Measurements from ENCODE around the gene LRRC8C.

LRRC8C gene

DNA sequence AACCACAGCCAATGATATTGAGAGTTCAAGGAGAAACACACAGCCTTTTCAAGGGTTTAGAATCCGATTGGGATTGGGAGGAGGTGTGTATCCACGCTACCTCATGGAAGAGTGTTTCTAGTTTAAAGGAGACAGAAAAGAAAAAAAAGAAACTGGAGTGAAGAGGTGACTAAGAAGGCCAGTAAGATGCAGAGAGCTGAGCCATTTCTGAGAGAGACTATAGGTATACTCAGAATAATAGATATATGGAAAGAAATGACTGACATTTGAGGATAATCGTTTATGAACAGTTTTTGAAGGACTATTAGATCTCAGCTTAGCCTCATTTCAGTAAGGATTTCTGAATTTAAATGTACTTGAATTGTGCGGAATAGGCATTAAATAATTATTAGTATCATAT, 42.8 kb downstream of the LRRC8C start:
- peaks cover 58% of the 10 kb centered on the region for H3K79me2 ChIP-seq (ENCODE audit: insufficient read depth, low read length)
- H2AFZ ChIP-seq (ENCODE audit: low read length) = no peak overlapping the region
- no peaks in the 10 kb centered on the region for H3F3A ChIP-seq (ENCODE audit: low read depth)
- H3K27me3 ChIP-seq (ENCODE audit: insufficient read depth, low read length, poor library complexity, severe bottlenecking) = no peaks in the 10 kb centered on the region
- no peak overlapping the region for H3K9ac ChIP-seq (ENCODE audit: low read depth, low read length, poor library complexity, severe bottlenecking)
- no peaks in the 10 kb centered on the region for H3K9me2 ChIP-seq (replicated peaks; ENCODE audit: low read depth, low read length)
- H3K4me3 ChIP-seq (ENCODE audit: low read length, poor library complexity, severe bottlenecking) = no peak overlapping the region
- peaks cover 20% of the 10 kb centered on the region for H3K4me1 ChIP-seq (ENCODE audit: insufficient read depth, low read length, poor library complexity, severe bottlenecking)
- no peaks in the 10 kb centered on the region for H3K36me3 ChIP-seq (ENCODE audit: insufficient read depth, low read length)
- TF ChIP-seq, protein P1, sequence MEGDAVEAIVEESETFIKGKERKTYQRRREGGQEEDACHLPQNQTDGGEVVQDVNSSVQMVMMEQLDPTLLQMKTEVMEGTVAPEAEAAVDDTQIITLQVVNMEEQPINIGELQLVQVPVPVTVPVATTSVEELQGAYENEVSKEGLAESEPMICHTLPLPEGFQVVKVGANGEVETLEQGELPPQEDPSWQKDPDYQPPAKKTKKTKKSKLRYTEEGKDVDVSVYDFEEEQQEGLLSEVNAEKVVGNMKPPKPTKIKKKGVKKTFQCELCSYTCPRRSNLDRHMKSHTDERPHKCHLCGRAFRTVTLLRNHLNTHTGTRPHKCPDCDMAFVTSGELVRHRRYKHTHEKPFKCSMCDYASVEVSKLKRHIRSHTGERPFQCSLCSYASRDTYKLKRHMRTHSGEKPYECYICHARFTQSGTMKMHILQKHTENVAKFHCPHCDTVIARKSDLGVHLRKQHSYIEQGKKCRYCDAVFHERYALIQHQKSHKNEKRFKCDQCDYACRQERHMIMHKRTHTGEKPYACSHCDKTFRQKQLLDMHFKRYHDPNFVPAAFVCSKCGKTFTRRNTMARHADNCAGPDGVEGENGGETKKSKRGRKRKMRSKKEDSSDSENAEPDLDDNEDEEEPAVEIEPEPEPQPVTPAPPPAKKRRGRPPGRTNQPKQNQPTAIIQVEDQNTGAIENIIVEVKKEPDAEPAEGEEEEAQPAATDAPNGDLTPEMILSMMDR (conservative IDR thresholded peaks at IDR 0.05; ENCODE audit: low read length) = no peak
- TF ChIP-seq EZH2phosphoT487 (IDR thresholded peaks at IDR 0.05; ENCODE audit: borderline replicate concordance) = no peak
- H3K4me2 ChIP-seq (ENCODE audit: low read depth, low read length, poor library complexity, severe bottlenecking) = no peak overlapping the region
- H3K9me3 ChIP-seq (ENCODE audit: insufficient read depth, low read depth, low read length) = no peaks in the 10 kb centered on the region
- no peaks in the 10 kb centered on the region for H4K20me1 ChIP-seq (ENCODE audit: insufficient read depth, low read length, poor library complexity, severe bottlenecking)

DNA sequence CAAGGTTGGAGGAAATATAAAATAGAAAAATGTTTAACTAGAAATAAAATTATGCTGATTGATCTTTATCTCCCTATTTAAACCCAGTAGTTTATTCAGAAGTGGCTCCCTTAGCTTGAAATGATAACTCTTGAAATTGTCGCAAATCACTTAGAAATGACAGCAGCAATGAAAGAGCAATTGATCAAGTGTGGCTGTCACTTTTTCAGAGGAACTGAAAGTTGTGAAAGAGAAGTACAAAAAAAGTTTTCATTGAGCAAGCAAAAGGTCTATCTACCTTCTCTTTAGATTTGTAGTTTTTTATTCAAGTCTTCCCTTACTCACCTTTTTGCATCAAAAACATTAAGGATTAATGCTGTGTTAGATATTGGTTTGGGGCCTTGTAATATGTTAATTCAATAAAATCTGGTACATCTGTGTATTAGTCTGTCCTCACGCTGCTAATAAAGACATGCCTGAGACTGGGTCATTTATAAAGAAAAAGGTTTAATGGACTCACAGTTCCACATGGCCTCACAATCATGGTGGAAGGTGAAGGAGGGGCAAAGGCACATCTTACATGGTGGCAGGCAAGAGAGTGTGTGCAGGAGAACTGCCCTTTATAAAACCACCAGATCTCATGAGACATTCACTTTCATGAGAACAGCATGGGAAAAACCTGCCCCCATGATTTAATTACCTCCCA, 48.3 kb downstream of the LRRC8C start:
- Histone ChIP-seq H3K9me2 (replicated peaks; ENCODE audit: low read depth, low read length) (no peaks in the 10 kb centered on the region), H3F3A (ENCODE audit: low read depth) (no peaks in the 10 kb centered on the region), H3K79me2 (ENCODE audit: insufficient read depth, low read length) (peaks cover 34% of the 10 kb centered on the region), H3K4me2 (ENCODE audit: low read depth, low read length, poor library complexity, severe bottlenecking) (no peak overlapping the region), H3K36me3 (ENCODE audit: insufficient read depth, low read length) (peaks cover 3% of the 10 kb centered on the region; the same call in 1 of the 2 replicates), H3K27me3 (ENCODE audit: insufficient read depth, low read length, poor library complexity, severe bottlenecking) (no peaks in the 10 kb centered on the region), H3K4me3 (ENCODE audit: low read length, poor library complexity, severe bottlenecking) (no peak overlapping the region), H3K9me3 (ENCODE audit: insufficient read depth, low read depth, low read length) (no peaks in the 10 kb centered on the region; the same call in 1 of the 2 replicates), H2AFZ (ENCODE audit: low read length) (no peak overlapping the region), H3K9ac (ENCODE audit: low read depth, low read length, poor library complexity, severe bottlenecking) (no peak overlapping the region), H4K20me1 (ENCODE audit: insufficient read depth, low read length, poor library complexity, severe bottlenecking) (no peaks in the 10 kb centered on the region), H3K4me1 (ENCODE audit: insufficient read depth, low read length, poor library complexity, severe bottlenecking) (peaks cover 10% of the 10 kb centered on the region)
- TF ChIP-seq, protein P1 (conservative IDR thresholded peaks at IDR 0.05; ENCODE audit: low read length) = no peak
- TF ChIP-seq EZH2phosphoT487 (IDR thresholded peaks at IDR 0.05; ENCODE audit: borderline replicate concordance) = no peak

DNA sequence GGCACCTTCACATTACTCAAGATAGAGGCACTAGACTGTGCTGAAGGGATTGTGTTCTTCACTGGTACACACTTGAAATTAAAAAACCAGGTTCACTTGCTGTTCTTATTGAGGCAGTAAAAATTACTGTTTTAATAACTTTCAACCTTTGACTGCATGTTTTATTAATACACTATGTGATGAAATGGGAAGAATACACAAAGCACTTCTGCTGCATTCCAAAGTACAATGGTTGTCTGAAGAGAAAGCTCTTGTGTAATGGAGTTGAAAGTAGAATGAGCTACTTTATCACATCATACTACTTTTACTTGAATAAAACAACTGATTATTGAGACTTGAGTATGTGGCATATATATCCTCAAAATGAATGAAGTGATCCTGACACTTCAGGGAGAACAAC, 49.7 kb downstream of the LRRC8C start:
- no peak for TF ChIP-seq EZH2phosphoT487 (IDR thresholded peaks at IDR 0.05; ENCODE audit: borderline replicate concordance)
- TF ChIP-seq, protein P1 (conservative IDR thresholded peaks at IDR 0.05; ENCODE audit: low read length) = no peak
- Histone ChIP-seq H3K36me3 (ENCODE audit: insufficient read depth, low read length) (peaks cover 17% of the 10 kb centered on the region; the same call in 1 of the 2 replicates), H3K9me3 (ENCODE audit: insufficient read depth, low read depth, low read length) (no peaks in the 10 kb centered on the region; the same call in 1 of the 2 replicates), H3F3A (ENCODE audit: low read depth) (no peaks in the 10 kb centered on the region), H3K27me3 (ENCODE audit: insufficient read depth, low read length, poor library complexity, severe bottlenecking) (no peaks in the 10 kb centered on the region), H3K4me1 (ENCODE audit: insufficient read depth, low read length, poor library complexity, severe bottlenecking) (peaks cover 10% of the 10 kb centered on the region), H3K4me3 (ENCODE audit: low read length, poor library complexity, severe bottlenecking) (no peak overlapping the region), H4K20me1 (ENCODE audit: insufficient read depth, low read length, poor library complexity, severe bottlenecking) (no peaks in the 10 kb centered on the region), H3K9ac (ENCODE audit: low read depth, low read length, poor library complexity, severe bottlenecking) (no peak overlapping the region), H3K79me2 (ENCODE audit: insufficient read depth, low read length) (peaks cover 21% of the 10 kb centered on the region; the same call in 1 of the 2 replicates), H3K4me2 (ENCODE audit: low read depth, low read length, poor library complexity, severe bottlenecking) (no peak overlapping the region), H3K9me2 (replicated peaks; ENCODE audit: low read depth, low read length) (no peaks in the 10 kb centered on the region), H2AFZ (ENCODE audit: low read length) (no peak overlapping the region)
